HepG2 (cell line): ENCODE measurements around the gene KRT79. TPM values are rescaled to one million over a fixed set of nuclear protein-coding genes. Genes with fewer than 3 reads are reported as not detected.

Source experiments
- ATAC-seq: fragments of 200-7000 bp; cut with Tn5 transposase; 3 replicates; pipeline ENCODE4 v1.9.1; 2020; ENCODE audit warnings: mild to moderate bottlenecking, moderate library complexity
- BruUV-seq: library from RNA; stranded (reverse); fragments of 400-500 nt; replicated peaks from 2 replicates; lab custom pipeline; 2021; lab: Mats Ljungman, UMichigan
- CTCF ChIA-PET: fragments of 300-600 bp; formaldehyde crosslinking; extraction: SDS; loops from one replicate; lab custom pipeline; 2021; ENCODE audit warnings: low total read pairs, inconsistent platforms, low intra/inter-chr PET ratio; lab: Yijun Ruan, JAX
- POLR2A ChIA-PET: fragments of 350-600 bp; sonication (Branson Sonifier 250); formaldehyde crosslinking; loops from one replicate; lab custom pipeline; 2020; ENCODE audit warnings: antibody characterized with exemption, inconsistent platforms; lab: Yijun Ruan, JAX
- DNase-seq: peaks from one replicate; pipeline ENCODE4 v3.0.0-alpha.2; 2015; ENCODE audit warnings: low spot score
- FAIRE-seq: peaks from 3 replicates; lab custom pipeline; 2011; peaks lifted over from hg19 to GRCh38; lab: Jason Lieb, UNC
- H2AFZ ChIP-seq: one replicate; pipeline ENCODE4 v1.6.1; 2011; ENCODE audit warnings: low read length, inconsistent platforms
- H3K27ac ChIP-seq: fragments of 300-600 bp; 3 replicates; pipeline ENCODE4 v1.8.0; 2011; ENCODE audit warnings: mixed run types, mild to moderate bottlenecking, mixed read lengths, low read length, inconsistent platforms; ENCODE audit not compliant: insufficient read depth; ENCODE audit errors: extremely low read length
- H3K27me3 ChIP-seq, 2 experiments: fragments of 200-600 bp in 1 of 2; 2 replicates in 1 of 2; 3 replicates in 1 of 2; pipeline versions ENCODE4 v1.6.0 to v1.8.0; 2011; ENCODE audit warnings: low read length in 2 of 2, mild to moderate bottlenecking in 2 of 2, moderate library complexity in 2 of 2, inconsistent platforms in 1 of 2; ENCODE audit not compliant: insufficient read depth in 2 of 2, control insufficient read depth in 1 of 2
- H3K36me3 ChIP-seq, 2 experiments: fragments of 200-600 bp in 1 of 2; replicated peaks in 1 of 2; 2 replicates in 1 of 2; 3 replicates in 1 of 2; pipeline versions ENCODE4 v1.5.1 to v1.8.0; 2011; ENCODE audit warnings: low read length in 2 of 2, inconsistent platforms in 1 of 2; ENCODE audit not compliant: insufficient read depth in 2 of 2, control insufficient read depth in 1 of 2
- H3K4me1 ChIP-seq: 2 replicates; pipeline ENCODE4 v1.5.1; 2012; ENCODE audit warnings: low read length, inconsistent platforms; ENCODE audit not compliant: insufficient read depth
- H3K4me2 ChIP-seq: 2 replicates; pipeline ENCODE4 v1.6.0; 2011; ENCODE audit warnings: low read depth, low read length, inconsistent platforms
- H3K4me3 ChIP-seq, 3 experiments: fragments of 200-600 bp in 1 of 3; sonication (generic), shearing (Covaris generic) in 1 of 3; replicated peaks in 1 of 3; 2 replicates each; pipeline ENCODE4 v1.5.1; 2011 to 2016; ENCODE audit warnings: low read length in 3 of 3, inconsistent platforms in 2 of 3, low read depth in 2 of 3, mild to moderate bottlenecking in 2 of 3, control low read depth in 1 of 3, mixed read lengths in 1 of 3; ENCODE audit not compliant: insufficient read depth in 1 of 3
- H3K79me2 ChIP-seq: one replicate; pipeline ENCODE4 v1.6.1; 2011; ENCODE audit warnings: low read length, inconsistent platforms; ENCODE audit not compliant: insufficient read depth
- H3K9ac ChIP-seq: 2 replicates; pipeline ENCODE4 v1.6.0; 2011; ENCODE audit warnings: mild to moderate bottlenecking, low read depth, low read length, inconsistent platforms; ENCODE audit not compliant: insufficient read depth
- H3K9me3 ChIP-seq: 2 replicates; pipeline ENCODE4 v1.5.1; 2012; ENCODE audit warnings: mild to moderate bottlenecking, low read length
- H4K20me1 ChIP-seq: 2 replicates; pipeline ENCODE4 v1.6.0; 2011; ENCODE audit warnings: inconsistent platforms, mild to moderate bottlenecking, low read length, moderate library complexity; ENCODE audit not compliant: insufficient read depth
- KLF9 ChIP-seq: IDR thresholded peaks from 2 replicates; pipeline ENCODE4 v1.6.1; 2016; ENCODE audit warnings: low read depth
- MAFF ChIP-seq: IDR thresholded peaks from 2 replicates; pipeline ENCODE4 v1.6.1; 2011; ENCODE audit warnings: low read depth, low read length, improper control_type of control experiment
- NFIB ChIP-seq: sonication (generic); formaldehyde crosslinking; IDR thresholded peaks from 2 replicates; pipeline ENCODE4 v1.9.0; 2021; ENCODE audit warnings: missing genetic modification reagents, mild to moderate bottlenecking, borderline replicate concordance
- NR1H2 ChIP-seq: sonication (generic); formaldehyde crosslinking; IDR thresholded peaks from 2 replicates; pipeline ENCODE4 v1.8.1; 2022; ENCODE audit warnings: low read depth, missing genetic modification reagents, borderline replicate concordance
- POLR2AphosphoS2 ChIP-seq: IDR thresholded peaks from 2 replicates; pipeline ENCODE4 v1.6.1; 2011; ENCODE audit warnings: low read depth, low read length, improper control_type of control experiment
- SKI ChIP-seq: fragments of 450-650 bp; IDR thresholded peaks from one replicate; pipeline ENCODE4 v1.6.1; 2018; ENCODE audit warnings: mild to moderate bottlenecking; ENCODE audit not compliant: partially characterized antibody
- TBX2 ChIP-seq: sonication (generic); formaldehyde crosslinking; IDR thresholded peaks from 2 replicates; pipeline ENCODE4 v1.5.0; 2020; ENCODE audit warnings: missing genetic modification reagents, mild to moderate bottlenecking, borderline replicate concordance
- ZNF143 ChIP-seq: sonication (generic); formaldehyde crosslinking; IDR thresholded peaks from 2 replicates; pipeline ENCODE4 v1.4.0; 2020; ENCODE audit warnings: missing genetic modification reagents
- ZNF484 ChIP-seq: sonication (generic); formaldehyde crosslinking; IDR thresholded peaks from 2 replicates; pipeline ENCODE4 v1.5.1; 2020; ENCODE audit warnings: mild to moderate bottlenecking, low read depth, missing genetic modification reagents, borderline replicate concordance
- ZSCAN20 ChIP-seq: sonication (generic); formaldehyde crosslinking; IDR thresholded peaks from 2 replicates; pipeline ENCODE4 v1.4.0; 2020; ENCODE audit warnings: missing genetic modification reagents, mild to moderate bottlenecking, borderline replicate concordance
- WGBS: methylation state at CpG from one replicate; pipeline ENCODE4 v1.1.6; 2017; ENCODE audit warnings: low lambda C conversion rate; 5-methylcytosine and 5-hydroxymethylcytosine counted together
- in situ Hi-C: cut with HindIII; loops from 2 replicates; pipeline ENCODE4 v1.10.0; 2017; ENCODE audit warnings: low pct_unique_long_range_greater_than_20kb; ENCODE audit not compliant: extremely low pct_ligation_motif_present
- intact Hi-C: fragments of 100-400 bp; cut with micrococcal nuclease; formaldehyde crosslinking; loops from one replicate; pipeline ENCODE4 v1.10.0; 2022; ENCODE audit not compliant: unreplicated experiment
- polyA plus RNA-seq, 8 experiments: library from polyadenylated mRNA; depleted of rRNA in 3 of 8; stranded (reverse) in 7 of 8; unstranded in 1 of 8; fragments of >200 nt; fragmentation: Illumina TruSeq in 4 of 8; extraction: Trizol in 4 of 8; gene quantifications; 2 replicates each; pipeline versions ENCODE4 v1.2.1 to v1.2.3, GENCODE V29; 2011 to 2016; ENCODE audit warnings: low read depth in 4 of 8, missing spikeins in 1 of 8, mixed read lengths in 1 of 8; ENCODE audit not compliant: insufficient read depth in 1 of 8
- total RNA-seq, 5 experiments: library from RNA; depleted of rRNA; stranded (reverse); fragments of >200 nt; fragmentation: Illumina TruSeq; extraction: Trizol; gene quantifications; 2 replicates each; pipeline ENCODE4 v1.2.3, GENCODE V29; 2016; ENCODE audit warnings: low read depth in 1 of 5
- TF ChIP-seq, protein P1 (sequence below): sonication (generic); formaldehyde crosslinking; IDR thresholded peaks from 2 replicates; pipeline ENCODE4 v1.5.0; 2020; ENCODE audit warnings: mild to moderate bottlenecking, missing genetic modification reagents, borderline replicate concordance
- TF ChIP-seq, protein P2 (sequence below): IDR thresholded peaks from 2 replicates; pipeline ENCODE4 v1.6.1; 2016; ENCODE audit warnings: control low read depth
- TF ChIP-seq, protein P3 (sequence below): sonication (generic); formaldehyde crosslinking; conservative IDR thresholded peaks from 2 replicates; pipeline ENCODE4 v1.8.1; 2023; ENCODE audit warnings: missing genetic modification reagents

Gene KRT79
- total and polyA plus RNA-seq, 2 of the 13 experiments (the other 11 are each of a cell fraction or from before 2014, with no cell fraction given), result 0.09 TPM; not detected in 1

DNA sequence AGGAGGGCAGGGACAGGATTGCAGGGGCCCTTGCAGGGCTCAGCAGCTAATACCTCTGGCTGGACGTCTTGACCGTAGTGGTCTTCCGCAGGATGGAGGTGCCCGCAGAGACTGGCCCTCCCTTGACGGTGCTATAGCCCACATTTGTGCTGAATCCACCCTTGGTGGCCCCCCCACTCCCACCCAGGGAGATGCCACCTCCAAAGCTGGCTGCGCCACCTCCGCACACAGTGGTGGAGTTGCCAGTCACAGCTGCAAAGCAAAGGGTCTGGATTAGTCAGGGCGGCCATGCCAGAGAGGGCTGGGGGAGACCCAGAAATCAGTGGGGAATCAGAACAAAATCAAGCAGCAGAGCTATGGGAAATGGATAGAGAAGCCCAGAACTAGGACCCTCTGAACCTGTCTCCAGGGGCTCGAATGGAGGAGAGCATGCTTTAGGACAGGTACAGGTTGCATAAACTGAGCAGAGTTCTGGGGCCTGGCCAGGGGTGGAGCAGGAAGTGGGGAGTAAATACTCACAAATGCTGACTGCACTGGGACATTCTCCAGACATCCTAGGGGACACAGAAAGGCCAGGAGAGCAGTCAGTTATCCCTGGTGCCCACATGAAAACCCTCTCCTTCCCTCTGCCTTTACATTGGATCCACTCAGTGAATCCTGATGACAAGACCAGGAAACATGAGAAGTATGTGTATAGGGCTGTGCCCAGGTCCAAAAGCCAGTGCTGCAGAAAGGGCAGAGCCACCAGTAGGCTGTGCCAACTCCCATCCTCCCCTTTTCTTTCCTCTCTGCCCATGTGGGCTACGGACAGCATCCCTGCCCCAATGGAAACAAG is 12.1 kb downstream of the KRT79 start:
- H3K36me3 ChIP-seq, result no peaks in the 10 kb centered on the region
- ChIA-PET CTCF (no interaction called here), POLR2A (no interaction called here)
- peaks cover 5 to 52% of the 10 kb centered on the region in 2 experiments; a peak in 4 of 5 replicates for H3K27me3 ChIP-seq
- H3K9ac ChIP-seq, result no peak overlapping the region
- H3K79me2 ChIP-seq, result no peaks in the 10 kb centered on the region
- in situ Hi-C loops, result no loop called here
- BruUV-seq, result no TSS peak
- no peak for DNase-seq
- H3K9me3 ChIP-seq, result no peaks in the 10 kb centered on the region
- no peak overlapping the region for H3K4me2 ChIP-seq
- H3K4me1 ChIP-seq, result peaks cover 3% of the 10 kb centered on the region
- no peaks in the 10 kb centered on the region for H4K20me1 ChIP-seq
- no peak overlapping the region for H3K4me3 ChIP-seq
- no peak for ATAC-seq
- 11% methylated on average over 3 of the region's 10 CpGs for WGBS
- H2AFZ ChIP-seq, result no peak overlapping the region
- FAIRE-seq, result no peak
- H3K27ac ChIP-seq, result no peak overlapping the region
- intact Hi-C loops, result no loop called here
- TF ChIP-seq NR1H2 (CRISPR knock-in tag), result no peak
- TF ChIP-seq NFIB (CRISPR knock-in tag), result no peak
- TF ChIP-seq ZNF484 (CRISPR knock-in tag), result no peak
- TF ChIP-seq, protein P1, sequence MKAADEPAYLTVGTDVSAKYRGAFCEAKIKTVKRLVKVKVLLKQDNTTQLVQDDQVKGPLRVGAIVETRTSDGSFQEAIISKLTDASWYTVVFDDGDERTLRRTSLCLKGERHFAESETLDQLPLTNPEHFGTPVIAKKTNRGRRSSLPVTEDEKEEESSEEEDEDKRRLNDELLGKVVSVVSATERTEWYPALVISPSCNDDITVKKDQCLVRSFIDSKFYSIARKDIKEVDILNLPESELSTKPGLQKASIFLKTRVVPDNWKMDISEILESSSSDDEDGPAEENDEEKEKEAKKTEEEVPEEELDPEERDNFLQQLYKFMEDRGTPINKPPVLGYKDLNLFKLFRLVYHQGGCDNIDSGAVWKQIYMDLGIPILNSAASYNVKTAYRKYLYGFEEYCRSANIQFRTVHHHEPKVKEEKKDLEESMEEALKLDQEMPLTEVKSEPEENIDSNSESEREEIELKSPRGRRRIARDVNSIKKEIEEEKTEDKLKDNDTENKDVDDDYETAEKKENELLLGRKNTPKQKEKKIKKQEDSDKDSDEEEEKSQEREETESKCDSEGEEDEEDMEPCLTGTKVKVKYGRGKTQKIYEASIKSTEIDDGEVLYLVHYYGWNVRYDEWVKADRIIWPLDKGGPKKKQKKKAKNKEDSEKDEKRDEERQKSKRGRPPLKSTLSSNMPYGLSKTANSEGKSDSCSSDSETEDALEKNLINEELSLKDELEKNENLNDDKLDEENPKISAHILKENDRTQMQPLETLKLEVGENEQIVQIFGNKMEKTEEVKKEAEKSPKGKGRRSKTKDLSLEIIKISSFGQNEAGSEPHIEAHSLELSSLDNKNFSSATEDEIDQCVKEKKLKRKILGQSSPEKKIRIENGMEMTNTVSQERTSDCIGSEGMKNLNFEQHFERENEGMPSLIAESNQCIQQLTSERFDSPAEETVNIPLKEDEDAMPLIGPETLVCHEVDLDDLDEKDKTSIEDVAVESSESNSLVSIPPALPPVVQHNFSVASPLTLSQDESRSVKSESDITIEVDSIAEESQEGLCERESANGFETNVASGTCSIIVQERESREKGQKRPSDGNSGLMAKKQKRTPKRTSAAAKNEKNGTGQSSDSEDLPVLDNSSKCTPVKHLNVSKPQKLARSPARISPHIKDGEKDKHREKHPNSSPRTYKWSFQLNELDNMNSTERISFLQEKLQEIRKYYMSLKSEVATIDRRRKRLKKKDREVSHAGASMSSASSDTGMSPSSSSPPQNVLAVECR (CRISPR knock-in tag), result no peak
- no peak for TF ChIP-seq SKI
- TF ChIP-seq MAFF, result no peak
- no peak for TF ChIP-seq POLR2AphosphoS2
- TF ChIP-seq, protein P2, sequence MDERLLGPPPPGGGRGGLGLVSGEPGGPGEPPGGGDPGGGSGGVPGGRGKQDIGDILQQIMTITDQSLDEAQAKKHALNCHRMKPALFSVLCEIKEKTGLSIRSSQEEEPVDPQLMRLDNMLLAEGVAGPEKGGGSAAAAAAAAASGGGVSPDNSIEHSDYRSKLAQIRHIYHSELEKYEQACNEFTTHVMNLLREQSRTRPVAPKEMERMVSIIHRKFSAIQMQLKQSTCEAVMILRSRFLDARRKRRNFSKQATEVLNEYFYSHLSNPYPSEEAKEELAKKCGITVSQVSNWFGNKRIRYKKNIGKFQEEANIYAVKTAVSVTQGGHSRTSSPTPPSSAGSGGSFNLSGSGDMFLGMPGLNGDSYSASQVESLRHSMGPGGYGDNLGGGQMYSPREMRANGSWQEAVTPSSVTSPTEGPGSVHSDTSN (CRISPR knock-in tag), result no peak
- TF ChIP-seq TBX2 (CRISPR knock-in tag), result no peak
- TF ChIP-seq, protein P3, sequence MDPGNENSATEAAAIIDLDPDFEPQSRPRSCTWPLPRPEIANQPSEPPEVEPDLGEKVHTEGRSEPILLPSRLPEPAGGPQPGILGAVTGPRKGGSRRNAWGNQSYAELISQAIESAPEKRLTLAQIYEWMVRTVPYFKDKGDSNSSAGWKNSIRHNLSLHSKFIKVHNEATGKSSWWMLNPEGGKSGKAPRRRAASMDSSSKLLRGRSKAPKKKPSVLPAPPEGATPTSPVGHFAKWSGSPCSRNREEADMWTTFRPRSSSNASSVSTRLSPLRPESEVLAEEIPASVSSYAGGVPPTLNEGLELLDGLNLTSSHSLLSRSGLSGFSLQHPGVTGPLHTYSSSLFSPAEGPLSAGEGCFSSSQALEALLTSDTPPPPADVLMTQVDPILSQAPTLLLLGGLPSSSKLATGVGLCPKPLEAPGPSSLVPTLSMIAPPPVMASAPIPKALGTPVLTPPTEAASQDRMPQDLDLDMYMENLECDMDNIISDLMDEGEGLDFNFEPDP (CRISPR knock-in tag), result no peak
- no peak for TF ChIP-seq ZNF143 (CRISPR knock-in tag)
- TF ChIP-seq ZSCAN20 (CRISPR knock-in tag), result no peak
- no peak for TF ChIP-seq KLF9 (CRISPR knock-in tag)
